DMS53 treated with DMSO at 0.1 percent for 48 hours (cell line): Measurements from ENCODE around the gene CCDC171.

Source experiments
- DNase-seq: peaks from one replicate; lab custom pipeline; 2025; ENCODE audit not compliant: unreplicated experiment; lab: John Stamatoyannopoulos, UW

CCDC171 gene

DNA sequence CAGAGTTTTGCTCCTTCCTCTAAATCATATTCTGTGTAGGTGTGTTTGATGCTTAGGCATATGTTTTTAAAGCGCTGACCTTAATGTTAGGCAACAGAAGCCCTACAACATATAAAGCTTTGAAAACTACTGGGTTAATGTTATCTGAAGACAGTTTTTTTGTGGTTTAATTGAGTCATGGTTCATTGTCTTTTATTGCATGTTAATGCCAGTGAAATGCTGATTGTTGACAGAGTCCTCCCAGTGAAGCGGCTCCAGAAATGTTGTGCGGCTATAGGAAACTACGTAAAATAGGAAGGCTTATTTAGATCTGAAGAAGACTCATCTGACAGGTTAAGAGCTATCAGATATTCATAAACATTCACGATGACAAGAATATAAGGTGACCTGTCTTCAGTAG, 424.6 kb downstream of the CCDC171 start:
- DNase-seq = no peak

DNA sequence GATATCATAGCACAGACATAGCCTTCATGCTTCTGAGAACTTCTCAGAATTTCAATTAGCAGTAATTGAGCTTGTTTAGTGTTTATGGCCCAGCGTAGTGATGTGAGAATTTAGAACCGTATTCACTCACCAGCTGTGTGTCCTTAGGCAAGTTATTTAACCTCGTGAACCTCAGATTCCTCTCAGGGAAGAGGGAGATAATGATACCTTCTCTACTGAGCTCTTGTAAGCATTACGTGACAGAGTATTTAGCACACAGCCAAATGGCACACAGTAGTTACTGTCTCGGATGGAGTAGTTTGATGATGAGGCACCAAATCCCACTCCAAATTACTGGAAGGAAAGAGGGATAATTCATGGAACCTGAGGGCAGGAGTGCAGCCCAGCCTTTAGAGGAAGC, 429.3 kb downstream of the CCDC171 start:
- no peak for DNase-seq

DNA sequence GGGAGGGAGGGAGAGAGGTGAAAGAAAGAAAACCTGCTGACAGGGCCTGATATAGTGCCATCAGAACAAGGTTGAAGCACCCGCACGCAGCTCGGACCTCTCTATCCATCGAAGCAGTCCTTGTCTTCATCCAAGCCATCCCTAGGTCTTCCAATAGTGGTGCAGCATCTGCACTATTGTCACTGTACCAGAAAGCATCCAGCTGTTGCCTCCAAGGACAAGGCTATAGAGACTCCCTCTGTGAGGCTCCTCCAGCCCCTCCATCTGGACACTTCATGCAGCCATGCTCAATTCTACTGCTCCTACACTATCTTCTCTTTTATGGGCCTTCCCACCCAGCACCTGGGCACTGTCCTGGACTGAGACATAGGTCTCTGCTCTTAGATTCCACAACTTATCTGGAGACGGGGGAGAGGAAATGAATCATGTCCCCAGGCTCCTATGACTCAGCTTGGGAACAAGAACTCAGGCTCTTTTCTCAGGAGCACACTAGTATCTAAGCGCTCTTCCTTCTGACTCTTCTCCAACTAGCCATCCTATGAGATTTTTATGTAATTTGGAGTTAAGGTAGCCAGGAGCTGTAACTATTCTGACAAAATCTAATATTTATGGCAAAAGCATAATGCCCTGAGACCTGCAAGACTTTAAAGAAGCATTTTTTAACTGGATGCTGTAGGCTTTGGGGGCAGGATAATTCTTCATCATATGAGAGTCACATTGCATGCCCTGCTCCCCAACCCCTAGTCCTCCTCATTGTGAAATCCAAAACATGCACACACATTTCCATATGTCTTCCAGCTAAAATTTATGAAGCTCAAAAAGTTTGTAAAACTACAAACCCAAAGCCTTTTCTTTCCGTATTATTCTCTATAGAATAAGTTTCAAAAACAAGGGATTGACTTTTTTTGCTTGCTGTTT, 446.8 kb downstream of the CCDC171 start:
- DNase-seq = no peak

DNA sequence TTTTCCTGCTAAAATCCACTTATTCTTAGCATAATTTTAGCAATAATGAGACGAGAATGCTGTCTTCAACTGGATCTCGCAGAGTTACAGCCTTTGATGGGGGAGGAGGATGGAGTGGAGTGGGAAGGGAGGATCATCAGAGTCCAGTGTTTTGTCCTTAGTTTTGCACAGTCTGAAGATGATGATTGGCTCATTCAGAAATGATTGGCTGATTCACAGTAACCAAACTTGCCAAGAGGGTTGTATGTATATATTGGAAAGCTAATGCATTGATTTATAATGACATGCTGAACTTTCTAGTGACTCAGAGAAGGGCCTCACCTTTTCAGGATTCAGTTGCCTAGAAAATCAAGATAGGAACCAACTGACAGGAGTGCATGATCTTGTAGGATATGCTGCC, 448.0 kb downstream of the CCDC171 start:
- DNase-seq = no peak

DNA sequence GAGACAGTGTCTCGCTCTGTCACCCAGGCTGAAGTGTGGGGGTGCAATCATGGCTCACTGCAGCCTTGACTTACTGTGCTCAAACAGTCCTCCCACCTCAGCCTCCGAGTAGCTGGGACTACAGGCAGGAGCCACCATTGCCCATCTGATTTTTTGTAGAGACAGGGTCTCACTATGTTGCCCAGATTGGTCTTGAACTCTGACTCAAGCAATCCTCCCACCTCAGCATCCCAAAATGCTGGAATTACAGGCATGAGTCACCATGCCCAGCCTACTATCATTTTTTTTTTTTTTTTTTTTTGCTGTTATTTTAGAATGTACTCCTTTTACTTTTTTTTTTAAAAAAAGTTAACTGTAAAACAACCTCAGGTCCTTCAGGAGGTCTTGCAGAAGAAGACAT, 449.0 kb downstream of the CCDC171 start:
- no peak for DNase-seq

DNA sequence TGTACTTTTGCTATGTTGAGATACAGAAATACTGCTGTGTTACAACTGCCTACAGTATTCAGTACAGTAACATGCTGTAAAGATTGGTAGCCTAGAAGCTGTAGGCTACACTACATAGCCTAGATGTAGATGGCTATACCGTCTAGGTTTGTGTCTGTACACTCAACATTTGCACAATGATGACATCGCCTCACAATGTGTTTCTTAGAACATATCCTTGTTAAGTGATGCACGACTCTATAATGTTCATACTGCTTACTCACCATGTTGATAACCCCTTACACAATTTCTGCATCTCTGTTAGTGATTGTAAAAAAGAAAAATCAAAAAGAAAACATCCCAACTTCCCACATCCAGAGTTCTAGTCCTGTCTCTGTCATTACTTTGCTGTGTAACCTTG, 450.0 kb downstream of the CCDC171 start:
- no peak for DNase-seq

DNA sequence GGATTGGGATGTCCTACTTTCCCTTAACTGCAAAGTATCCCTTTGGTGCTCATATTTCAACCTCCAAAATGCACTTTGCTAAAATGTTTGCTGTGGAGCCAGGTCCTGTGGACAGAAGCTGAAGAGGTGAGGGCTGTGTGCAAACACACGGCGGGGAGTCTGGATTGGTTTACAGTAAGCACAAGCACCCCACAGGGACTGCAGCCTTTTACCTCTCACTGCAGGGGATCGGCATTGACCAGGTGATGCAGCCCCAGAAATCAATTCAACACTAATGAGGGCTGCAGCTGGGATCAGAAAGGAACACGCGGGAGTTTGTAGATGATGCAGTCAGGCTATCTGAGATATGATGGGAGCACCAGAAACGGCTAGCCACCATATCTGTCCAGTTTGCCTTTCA, 450.9 kb downstream of the CCDC171 start:
- DNase-seq = no peak

DNA sequence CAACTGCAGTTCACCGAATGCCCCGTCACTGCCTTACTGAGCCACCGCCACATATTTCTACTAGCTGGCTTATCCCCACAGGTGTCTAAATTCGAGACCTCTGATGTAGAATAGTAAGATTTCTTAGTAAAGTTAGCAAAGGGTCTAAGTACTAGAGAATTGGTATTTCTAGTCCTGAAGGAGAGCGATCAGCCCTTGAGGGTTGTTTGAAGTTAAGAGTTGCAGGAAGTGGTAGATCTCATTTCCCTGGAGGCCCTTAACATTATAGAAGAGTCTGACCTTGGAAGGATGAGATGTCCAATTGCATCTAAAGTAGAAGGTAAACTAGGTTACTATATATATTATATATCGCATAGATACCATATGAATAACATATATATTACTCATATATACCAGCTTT, 451.8 kb downstream of the CCDC171 start:
- DNase-seq = no peak

DNA sequence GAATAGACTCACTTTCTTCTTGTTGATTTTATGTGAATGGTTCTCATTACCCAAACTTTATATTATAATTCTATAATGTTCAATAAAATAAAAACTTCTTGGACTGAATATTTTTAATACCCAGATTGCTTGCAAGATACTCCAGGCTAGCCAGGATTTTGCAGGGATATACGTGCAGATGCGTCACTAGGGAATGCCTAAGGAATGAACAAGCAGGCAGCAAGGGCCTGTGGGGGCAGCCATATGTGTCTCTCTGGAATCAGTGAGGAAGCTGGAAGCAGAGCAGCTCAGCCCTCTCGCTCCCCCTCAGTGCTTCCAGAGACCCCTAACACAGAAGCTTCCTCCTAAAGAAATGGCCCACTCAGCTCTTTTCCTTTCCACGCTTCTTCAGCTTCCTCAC, 457.4 kb downstream of the CCDC171 start:
- DNase-seq = no peak

DNA sequence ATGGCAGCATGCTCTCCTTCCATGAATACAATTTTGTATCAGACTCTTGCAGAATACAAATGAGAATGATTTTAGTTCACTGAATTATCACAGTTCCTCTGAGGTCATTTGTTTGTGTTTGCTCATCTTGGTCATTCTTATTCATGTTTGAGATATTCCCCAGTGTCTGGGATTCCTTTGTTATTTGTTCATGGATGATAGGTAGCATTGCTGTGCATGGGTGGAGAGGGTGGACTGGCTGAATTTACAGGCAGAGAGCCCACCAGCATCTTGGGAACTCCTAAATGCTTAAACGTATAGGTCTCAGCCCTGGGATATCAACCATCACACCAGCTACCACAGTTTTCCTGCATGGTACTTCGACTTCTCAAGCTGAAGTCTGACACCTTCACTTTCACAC, 459.8 kb downstream of the CCDC171 start:
- DNase-seq = no peak

DNA sequence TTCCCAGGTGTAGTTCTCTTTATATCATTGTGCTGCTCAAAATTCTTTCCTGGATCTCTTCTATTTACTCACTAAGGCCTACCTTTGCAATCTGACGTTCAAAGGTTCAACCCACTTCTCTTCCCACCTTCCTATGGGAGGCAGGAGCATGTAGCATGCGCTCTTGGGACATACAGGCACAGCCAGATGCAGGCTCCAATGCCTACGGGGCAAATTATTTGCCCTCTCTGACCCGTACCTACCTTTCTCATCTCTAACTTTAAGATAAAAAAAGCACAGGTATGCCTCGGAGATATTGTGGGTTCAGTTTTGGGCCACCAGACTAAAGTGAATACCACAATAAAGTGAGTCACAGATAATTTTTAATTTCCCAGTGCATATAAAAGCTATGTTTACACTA, 460.5 kb downstream of the CCDC171 start:
- DNase-seq = no peak

DNA sequence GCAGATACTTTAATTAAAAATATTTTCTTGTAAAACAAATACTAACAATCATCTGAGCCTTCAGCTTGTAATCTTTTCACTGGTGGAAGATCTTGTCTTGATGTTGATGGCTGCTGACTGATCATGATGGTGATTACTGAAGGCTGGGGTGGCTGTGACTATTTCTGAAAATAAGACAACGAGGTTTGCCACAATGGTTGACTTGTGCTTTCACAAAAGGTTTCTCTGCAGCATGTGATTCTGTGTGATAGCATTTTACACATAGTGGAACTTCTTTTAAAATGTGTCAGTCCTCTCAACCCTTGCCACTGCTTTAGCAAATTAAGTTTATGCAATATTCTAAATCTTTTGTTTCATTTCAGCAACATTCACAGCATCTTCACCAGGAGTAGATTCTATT, 461.0 kb downstream of the CCDC171 start:
- no peak for DNase-seq

DNA sequence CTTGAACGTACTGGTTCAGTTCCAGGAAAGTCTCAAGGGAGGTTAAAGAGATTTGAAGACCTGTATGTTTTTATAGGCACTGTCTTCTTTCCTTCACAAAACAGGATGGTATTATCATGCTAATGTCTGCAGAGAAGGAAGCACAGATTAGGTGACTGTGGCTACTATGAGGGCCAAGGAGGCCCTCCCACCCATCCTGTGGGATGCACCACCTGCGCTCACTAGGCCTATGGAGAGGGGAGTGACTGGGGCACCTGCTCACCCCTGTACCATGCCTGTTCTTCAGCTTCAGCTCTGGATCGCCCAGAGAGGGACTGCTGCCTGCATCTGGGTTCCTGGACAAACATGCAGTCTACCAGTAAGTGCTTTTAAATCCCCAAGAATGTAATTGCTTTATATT, 469.4 kb downstream of the CCDC171 start:
- no peak for DNase-seq

DNA sequence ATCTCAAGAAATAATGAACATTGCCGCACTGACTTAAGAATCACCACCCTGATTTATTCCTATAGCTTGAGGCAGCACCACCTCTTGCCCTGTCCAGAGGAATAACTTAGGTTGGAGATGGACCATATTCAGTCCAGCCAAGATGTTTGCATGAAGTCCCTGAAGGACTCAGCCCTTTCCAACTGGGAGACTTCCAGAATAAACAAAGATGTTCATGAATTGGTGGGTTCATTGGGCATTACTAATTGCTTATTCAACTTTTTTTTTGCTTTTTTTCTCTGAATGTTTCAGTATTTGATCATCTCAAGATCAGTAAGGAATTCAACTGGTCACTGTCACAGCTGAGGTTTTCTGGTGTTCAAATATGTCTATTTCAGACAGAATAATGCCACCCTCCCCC, 470.6 kb downstream of the CCDC171 start:
- DNase-seq = no peak
